HepG2 (cell line): ENCODE results near the gene PFAS. TPM values are rescaled to one million over a fixed set of nuclear protein-coding genes. Genes with fewer than 3 reads are reported as not detected.

Experiments
- CREB1 ChIP-seq, 2 experiments: fragments of 450-650 bp in 1 of 2; IDR thresholded peaks; 2 replicates each; pipeline ENCODE4 v1.6.1; 2016 to 2017; ENCODE audit warnings: control low read depth in 1 of 2, mild to moderate bottlenecking in 1 of 2, missing compliant biosample characterization in 1 of 2, missing genetic modification characterization in 1 of 2
- CREB3 ChIP-seq: sonication (generic); formaldehyde crosslinking; IDR thresholded peaks from 2 replicates; pipeline ENCODE4 v1.5.0; 2020; ENCODE audit warnings: missing genetic modification reagents
- FUBP1 ChIP-seq: sonication (generic); formaldehyde crosslinking; IDR thresholded peaks from 2 replicates; pipeline ENCODE4 v1.5.1; 2020; ENCODE audit warnings: missing genetic modification reagents, mild to moderate bottlenecking, borderline replicate concordance
- HNF1A ChIP-seq, 2 experiments: sonication (generic) in 1 of 2; formaldehyde crosslinking in 1 of 2; IDR thresholded peaks; 2 replicates each; pipeline versions ENCODE4 v1.4.0 to v1.6.1; 2016 to 2020; ENCODE audit warnings: borderline replicate concordance in 1 of 2, low read depth in 1 of 2, mild to moderate bottlenecking in 1 of 2, missing genetic modification reagents in 1 of 2
- ISX ChIP-seq: sonication (generic); formaldehyde crosslinking; conservative IDR thresholded peaks from 2 replicates; pipeline ENCODE4 v1.5.0; 2020; ENCODE audit warnings: missing genetic modification reagents
- MIER3 ChIP-seq: IDR thresholded peaks from 2 replicates; pipeline ENCODE4 v1.6.1; 2016; ENCODE audit warnings: missing compliant biosample characterization, borderline replicate concordance
- NCOA1 ChIP-seq: sonication (generic); formaldehyde crosslinking; IDR thresholded peaks from 2 replicates; pipeline ENCODE4 v1.9.0; 2021; ENCODE audit warnings: missing genetic modification reagents
- RERE ChIP-seq: IDR thresholded peaks from 2 replicates; pipeline ENCODE4 v1.6.1; 2016; ENCODE audit warnings: low read depth, missing genetic modification reagents, missing compliant biosample characterization
- SRF ChIP-seq: IDR thresholded peaks from 2 replicates; pipeline ENCODE4 v1.6.1; 2011; ENCODE audit warnings: mild to moderate bottlenecking, low read depth, low read length, moderate library complexity
- TFAP4 ChIP-seq: sonication (generic); IDR thresholded peaks from 2 replicates; pipeline ENCODE4 v1.6.1; 2016; ENCODE audit warnings: low read depth, borderline replicate concordance
- ZNF781 ChIP-seq: sonication (generic); formaldehyde crosslinking; IDR thresholded peaks from 2 replicates; pipeline ENCODE4 v1.5.1; 2020; ENCODE audit warnings: borderline replicate concordance, mild to moderate bottlenecking, missing genetic modification reagents; ENCODE audit errors: not compliant biosample characterization
- ZSCAN21 ChIP-seq: sonication (generic); formaldehyde crosslinking; IDR thresholded peaks from 2 replicates; pipeline ENCODE4 v1.8.0; 2022; ENCODE audit warnings: mild to moderate bottlenecking, missing genetic modification reagents, moderate library complexity, borderline replicate concordance
- polyA plus RNA-seq, 8 experiments: library from polyadenylated mRNA; depleted of rRNA in 3 of 8; stranded (reverse) in 7 of 8; unstranded in 1 of 8; fragments of >200 nt; fragmentation: Illumina TruSeq in 4 of 8; extraction: Trizol in 4 of 8; gene quantifications; 2 replicates each; pipeline versions ENCODE4 v1.2.1 to v1.2.3, GENCODE V29; 2011 to 2016; ENCODE audit warnings: low read depth in 4 of 8, missing spikeins in 1 of 8, mixed read lengths in 1 of 8; ENCODE audit not compliant: insufficient read depth in 1 of 8
- total RNA-seq, 5 experiments: library from RNA; depleted of rRNA; stranded (reverse); fragments of >200 nt; fragmentation: Illumina TruSeq; extraction: Trizol; gene quantifications; 2 replicates each; pipeline ENCODE4 v1.2.3, GENCODE V29; 2016; ENCODE audit warnings: low read depth in 1 of 5

The PFAS gene
- total and polyA plus RNA-seq, 2 of the 13 experiments (the other 11 are each of a cell fraction or from before 2014, with no cell fraction given): 49.4 to 58.2 TPM

- no peak for TF ChIP-seq CREB3 (CRISPR knock-in tag)
- TF ChIP-seq TFAP4: no peak
- peak; percentile 53; the same call in 1 of the 2 replicates for TF ChIP-seq RERE (CRISPR knock-in tag)
- TF ChIP-seq ISX: no peak; the same call in 1 of the 2 replicates
- peak; percentile 52; the same call in 1 of the 2 replicates for TF ChIP-seq ZSCAN21 (CRISPR knock-in tag)
- TF ChIP-seq HNF1A (IDR thresholded peaks at IDR 0.05; ENCODE audit: low read depth): 0 out of 2 replicates have a peak, but pooled peaks have one; percentile 19
- no peak; the same call in 1 of the 2 replicates for TF ChIP-seq HNF1A (CRISPR knock-in tag; IDR thresholded peaks at IDR 0.05; ENCODE audit: borderline replicate concordance)
- TF ChIP-seq NCOA1 (CRISPR knock-in tag): no peak
- TF ChIP-seq SRF: no peak
- TF ChIP-seq ZNF781 (CRISPR knock-in tag): no peak
- TF ChIP-seq MIER3 (CRISPR knock-in tag): no peak
- no peak for TF ChIP-seq FUBP1 (CRISPR knock-in tag)
- peak; percentile 48; the same call in 1 of the 2 replicates for TF ChIP-seq CREB1 (IDR thresholded peaks at IDR 0.05)
- TF ChIP-seq CREB1 (CRISPR knock-in tag; IDR thresholded peaks at IDR 0.05): peak; percentile 87
Measured at GRCh38 chr17:8222630-8223355, 26.3 kb upstream of the PFAS start (continued).
